Spinal cord (tissue), 10 donors: Measurements from ENCODE around the gene TNIK. TPM values are rescaled to one million over a fixed set of nuclear protein-coding genes. Genes with fewer than 3 reads are reported as not detected.
A peak's percentile ranks its signal among the peaks of the same experiment; 100 is the strongest.

Experiments used
- DNase-seq, 6 donors: peaks; one replicate each; pipeline versions ENCODE4 v3.0.0 to v3.0.0-alpha.2; 2013 to 2015; ENCODE audit warnings: low spot score in 6 of 6, low read depth in 4 of 6
- H3K27ac ChIP-seq: one replicate; pipeline ENCODE4 v1.5.1; 2013; ENCODE audit warnings: low read depth, low read length, control low read depth
- H3K27me3 ChIP-seq: one replicate; pipeline ENCODE4 v1.6.1; 2013; ENCODE audit warnings: low read length; ENCODE audit not compliant: control insufficient read depth, insufficient read depth
- H3K36me3 ChIP-seq: one replicate; pipeline ENCODE4 v1.6.1; 2013; ENCODE audit warnings: low read length; ENCODE audit not compliant: control insufficient read depth, insufficient read depth
- H3K4me1 ChIP-seq: one replicate; pipeline ENCODE4 v1.6.1; 2013; ENCODE audit warnings: low read length; ENCODE audit not compliant: control insufficient read depth, insufficient read depth
- H3K4me3 ChIP-seq: one replicate; pipeline ENCODE4 v1.5.1; 2013; ENCODE audit warnings: low read depth, low read length, control low read depth
- H3K9me3 ChIP-seq: one replicate; pipeline ENCODE4 v1.6.1; 2013; ENCODE audit warnings: low read length; ENCODE audit not compliant: control insufficient read depth, insufficient read depth
- WGBS: methylation state at CpG from one replicate; pipeline ENCODE4 v1.1.5; 2013; ENCODE audit warnings: missing lambda C conversion rate; ENCODE audit not compliant: insufficient coverage; 5-methylcytosine and 5-hydroxymethylcytosine counted together
- long read RNA-seq, 4 donors: transcript quantifications; one replicate each; lab custom pipeline, GENCODE V29; 2026
- polyA plus RNA-seq, 2 donors: library from polyadenylated mRNA; unstranded; fragments of 120-200 nt; gene quantifications; one replicate each; pipeline ENCODE4 v1.2.1, GENCODE V29; 2013; ENCODE audit not compliant: insufficient read length in 2 of 2
- total RNA-seq, 2 donors: library from RNA; depleted of rRNA in 1 of 2; stranded (reverse); fragments of 120-200 nt in 1 of 2; fragments of >200 nt in 1 of 2; gene quantifications; one replicate each; pipeline versions ENCODE4 v1.2.3 to v1.2.4, GENCODE V29; 2013 to 2014
- donor health status: healthy.

The TNIK gene
- total RNA-seq (10 to 100 TPM; 38.3 to 96.9 TPM), polyA plus RNA-seq (100 to 1,000 TPM in 1 of 2 donors, 10 to 100 TPM in 1; 80.0 to 105 TPM)
- long read RNA-seq, donor 1, partial matches to known transcripts = 9 of 16 reads
- long read RNA-seq, donor 1, other reads (novel, unspliced or antisense) = 0 of 16 reads
- long read RNA-seq, donor 2, partial matches to known transcripts = 0 of 1 reads
- long read RNA-seq, donor 2, other reads (novel, unspliced or antisense) = 0 of 1 reads
- long read RNA-seq, donor 3, partial matches to known transcripts = 19 of 22 reads
- long read RNA-seq, donor 3, other reads (novel, unspliced or antisense) = 0 of 22 reads
- long read RNA-seq, donor 4 = 0 reads

GRCh38 chr3:171459942-171460724, at the start of gene TNIK:
TSS of gene TNIK (minus strand) at chr3:171460405. CDS start at chr3:171460063, 342 bp downstream.
- Histone ChIP-seq H3K9me3 (no peaks in the 10 kb centered on the region), H3K4me3 (peak within 1 kb of the TSS; percentile 87), H3K27me3 (no peaks in the 10 kb centered on the region), H3K36me3 (no peaks in the 10 kb centered on the region), H3K27ac (peak within 1 kb of the TSS; percentile 87), H3K4me1 (peaks cover 20% of the 10 kb centered on the region)
- WGBS = under 1% methylated on average over 25 of the region's 55 CpGs
- peak; percentile 87 to 98 (median 93) for DNase-seq

- Histone ChIP-seq H3K4me1 (no peaks in the 10 kb centered on the region), H3K27ac (no peak overlapping the region), H3K36me3 (no peaks in the 10 kb centered on the region), H3K9me3 (no peaks in the 10 kb centered on the region), H3K27me3 (no peaks in the 10 kb centered on the region), H3K4me3 (no peak overlapping the region)
- no CpG with 5 or more reads among the region's 2 CpGs for WGBS
- no peak for DNase-seq
Observed at GRCh38 chr3:171508676-171509075, 48.5 kb upstream of the TNIK start.

- H3K27me3 ChIP-seq = no peaks in the 10 kb centered on the region
- H3K4me3 ChIP-seq = no peak overlapping the region
- WGBS = no CpG with 5 or more reads among the region's 3 CpGs
- no peak overlapping the region for H3K27ac ChIP-seq
- H3K9me3 ChIP-seq = no peaks in the 10 kb centered on the region
- DNase-seq = no peak
- no peaks in the 10 kb centered on the region for H3K36me3 ChIP-seq
- H3K4me1 ChIP-seq = no peaks in the 10 kb centered on the region
Observed at GRCh38 chr3:171508206-171508605, 48.0 kb upstream of the TNIK start.

GRCh38 chr3:171506743-171507319, 46.6 kb upstream of the TNIK start:
- Histone ChIP-seq H3K27me3 (no peaks in the 10 kb centered on the region), H3K36me3 (no peaks in the 10 kb centered on the region), H3K4me1 (no peaks in the 10 kb centered on the region), H3K27ac (no peak overlapping the region), H3K4me3 (no peak overlapping the region), H3K9me3 (no peaks in the 10 kb centered on the region)
- 83% methylated on average over 1 of the region's 5 CpGs for WGBS
- no peak for DNase-seq

GRCh38 chr3:171505822-171506333, 45.7 kb upstream of the TNIK start:
- H3K4me1 ChIP-seq = no peaks in the 10 kb centered on the region
- no peaks in the 10 kb centered on the region for H3K9me3 ChIP-seq
- DNase-seq = no peak
- no peak overlapping the region for H3K27ac ChIP-seq
- H3K27me3 ChIP-seq = no peaks in the 10 kb centered on the region
- no peaks in the 10 kb centered on the region for H3K36me3 ChIP-seq
- WGBS = 75% methylated on average over 1 of the region's 2 CpGs
- H3K4me3 ChIP-seq = no peak overlapping the region

- H3K4me3 ChIP-seq = no peak overlapping the region
- no peak overlapping the region for H3K27ac ChIP-seq
- no CpG with 5 or more reads among the region's 2 CpGs for WGBS
- H3K4me1 ChIP-seq = no peaks in the 10 kb centered on the region
- no peaks in the 10 kb centered on the region for H3K9me3 ChIP-seq
- no peaks in the 10 kb centered on the region for H3K36me3 ChIP-seq
- no peaks in the 10 kb centered on the region for H3K27me3 ChIP-seq
- DNase-seq = no peak
Observed at GRCh38 chr3:171504376-171504775, 44.2 kb upstream of the TNIK start.

GRCh38 chr3:171503817-171504216, 43.6 kb upstream of the TNIK start:
- 86% methylated on average over 1 of the region's 1 CpG for WGBS
- H3K9me3 ChIP-seq = no peaks in the 10 kb centered on the region
- H3K27ac ChIP-seq = no peak overlapping the region
- no peak overlapping the region for H3K4me3 ChIP-seq
- H3K27me3 ChIP-seq = no peaks in the 10 kb centered on the region
- H3K4me1 ChIP-seq = no peaks in the 10 kb centered on the region
- no peaks in the 10 kb centered on the region for H3K36me3 ChIP-seq
- peak in 1 of 6 donors; percentile 21 for DNase-seq

- H3K36me3 ChIP-seq = no peaks in the 10 kb centered on the region
- H3K4me1 ChIP-seq = no peaks in the 10 kb centered on the region
- no peaks in the 10 kb centered on the region for H3K9me3 ChIP-seq
- H3K4me3 ChIP-seq = no peak overlapping the region
- no peak for DNase-seq
- H3K27ac ChIP-seq = no peak overlapping the region
- H3K27me3 ChIP-seq = no peaks in the 10 kb centered on the region
- no CpG with 5 or more reads among the region's 1 CpG for WGBS
Observed at GRCh38 chr3:171498921-171499320, 38.7 kb upstream of the TNIK start.

- H3K36me3 ChIP-seq = no peaks in the 10 kb centered on the region
- H3K4me3 ChIP-seq = no peak overlapping the region
- 100% methylated on average over 1 of the region's 1 CpG for WGBS
- no peak overlapping the region for H3K27ac ChIP-seq
- DNase-seq = no peak
- H3K9me3 ChIP-seq = no peaks in the 10 kb centered on the region
- no peaks in the 10 kb centered on the region for H3K27me3 ChIP-seq
- no peaks in the 10 kb centered on the region for H3K4me1 ChIP-seq
Observed at GRCh38 chr3:171497468-171497867, 37.3 kb upstream of the TNIK start.
